AG10803 (cell line): ENCODE data around the gene ITCH.
"Not testable (repeated sequence)": the region's sequence is repeated elsewhere in the genome, so short reads cannot be mapped to it uniquely, and the experiment has no call there.

Experiments
- DNase-seq: peaks from one replicate; pipeline ENCODE4 v3.0.0; 2010; ENCODE audit warnings: low read depth
- H3K4me3 ChIP-seq: 2 replicates; pipeline ENCODE4 v1.5.1; 2011; ENCODE audit warnings: mild to moderate bottlenecking, low read length, control low read depth
- CTCF ChIP-seq: conservative IDR thresholded peaks from 2 replicates; pipeline ENCODE4 v1.5.1; 2011; ENCODE audit warnings: mild to moderate bottlenecking, low read length, control low read depth, inconsistent platforms

The ITCH gene

GRCh38 chr20:34403063-34403827, 40.2 kb downstream of the ITCH start:
- H3K4me3 ChIP-seq: no peak overlapping the region
- TF ChIP-seq CTCF: no peak
- DNase-seq: no peak

GRCh38 chr20:34403908-34404307, 40.8 kb downstream of the ITCH start:
- no peak for DNase-seq
- no peak for TF ChIP-seq CTCF
- H3K4me3 ChIP-seq: no peak overlapping the region

- H3K4me3 ChIP-seq: no peak overlapping the region
- no peak for TF ChIP-seq CTCF
- no peak for DNase-seq
These were observed 41.7 kb downstream of the ITCH start for GRCh38 chr20:34404803-34405202.

GRCh38 chr20:34405247-34405651, 42.2 kb downstream of the ITCH start:
- DNase-seq, H3K4me3 ChIP-seq: not testable (repeated sequence)

- peak; percentile 32 for DNase-seq
- H3K4me3 ChIP-seq: not testable (repeated sequence)
These were observed 42.9 kb downstream of the ITCH start for GRCh38 chr20:34405942-34406341.

GRCh38 chr20:34407962-34408474, 44.9 kb downstream of the ITCH start:
- no peak for DNase-seq
- no peak for TF ChIP-seq CTCF
- H3K4me3 ChIP-seq: no peak overlapping the region

GRCh38 chr20:34410336-34410735, 47.3 kb downstream of the ITCH start:
- no peak overlapping the region for H3K4me3 ChIP-seq
- no peak for TF ChIP-seq CTCF
- DNase-seq: peak; percentile 86

- no peak for TF ChIP-seq CTCF
These were observed 49.4 kb downstream of the ITCH start for GRCh38 chr20:34412453-34412852.

GRCh38 chr20:34414525-34414924, 51.5 kb downstream of the ITCH start:
- H3K4me3 ChIP-seq, DNase-seq: not testable (repeated sequence)

More at GRCh38 chr20:34412453-34412852, 49.4 kb downstream of the ITCH start:
- no peak for DNase-seq
- H3K4me3 ChIP-seq: no peak overlapping the region
